HG03432 (cell line): ENCODE results near the gene RARG.
"Not testable (repeated sequence)": the region's sequence is repeated elsewhere in the genome, so short reads cannot be mapped to it uniquely, and the experiment has no call there.

Experiments used
- ATAC-seq: cut with Tn5 transposase; IDR thresholded peaks from one replicate; pipeline ENCODE4 v1.9.1; 2021; ENCODE audit warnings: mild to moderate bottlenecking, moderate library complexity; ENCODE audit not compliant: unreplicated experiment

The RARG gene

DNA sequence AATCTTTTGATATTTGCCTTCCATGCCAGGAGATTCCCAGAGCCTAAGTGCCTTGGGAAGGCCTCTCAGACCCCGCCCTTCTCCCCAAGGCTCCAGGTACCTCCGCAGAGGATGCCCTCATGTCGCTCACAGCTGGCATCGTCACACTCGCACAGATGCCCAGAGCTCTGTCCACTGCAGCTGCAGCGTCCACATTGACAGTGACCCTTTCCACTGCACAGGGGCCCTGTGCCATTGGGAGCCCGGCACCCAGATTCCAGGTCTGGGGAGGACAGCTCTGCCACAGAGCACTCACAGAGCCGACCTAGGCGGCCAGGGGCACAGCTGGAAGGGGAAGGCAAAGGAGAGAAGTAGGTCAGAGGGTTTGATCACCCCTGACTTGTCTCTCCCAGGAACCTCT, 39.0 kb downstream of the RARG start:
- no peak for ATAC-seq

GRCh38 chr12:53192531-53193021, 39.4 kb downstream of the RARG start:
- no peak for ATAC-seq

- ATAC-seq, result no peak
Observed at GRCh38 chr12:53191885-53192530, 40.0 kb downstream of the RARG start.

GRCh38 chr12:53191096-53191884, 40.7 kb downstream of the RARG start:
- ATAC-seq, result no peak

DNA sequence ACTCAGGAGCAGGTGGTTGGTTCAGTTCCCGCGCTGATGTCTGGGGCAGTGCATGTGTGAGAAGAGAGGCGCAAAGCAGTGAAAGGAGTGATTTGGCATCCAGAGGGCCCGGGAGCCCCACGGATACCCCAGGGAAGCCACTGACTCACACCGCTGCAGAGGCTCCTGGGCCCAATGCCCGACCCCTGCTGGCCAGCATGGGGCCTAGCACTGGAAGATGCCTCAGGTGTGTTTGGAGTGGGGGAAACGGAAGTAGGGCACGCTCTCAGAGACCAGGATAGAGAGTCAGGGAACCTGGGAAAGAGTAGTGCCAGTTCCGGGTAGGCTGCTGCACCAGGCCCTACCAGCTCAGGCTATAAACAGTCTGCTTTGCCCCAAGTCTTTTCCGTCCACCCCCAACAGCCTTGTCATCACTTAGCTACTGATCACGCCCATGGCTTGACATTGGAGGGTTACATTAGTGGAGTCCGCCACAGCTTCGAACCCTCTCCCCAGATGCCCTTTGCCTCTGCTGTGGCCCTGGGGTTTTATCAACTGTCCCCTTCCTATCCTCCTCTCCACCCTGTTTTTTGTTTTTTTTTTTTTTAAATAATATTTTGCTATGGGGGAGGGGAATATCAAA, 41.8 kb downstream of the RARG start:
- ATAC-seq, result no peak

- no peak for ATAC-seq
Observed at GRCh38 chr12:53187145-53187899, 44.7 kb downstream of the RARG start.

GRCh38 chr12:53186745-53187144, 45.3 kb downstream of the RARG start:
- no peak for ATAC-seq

GRCh38 chr12:53185582-53186153, 46.3 kb downstream of the RARG start:
- no peak for ATAC-seq

DNA sequence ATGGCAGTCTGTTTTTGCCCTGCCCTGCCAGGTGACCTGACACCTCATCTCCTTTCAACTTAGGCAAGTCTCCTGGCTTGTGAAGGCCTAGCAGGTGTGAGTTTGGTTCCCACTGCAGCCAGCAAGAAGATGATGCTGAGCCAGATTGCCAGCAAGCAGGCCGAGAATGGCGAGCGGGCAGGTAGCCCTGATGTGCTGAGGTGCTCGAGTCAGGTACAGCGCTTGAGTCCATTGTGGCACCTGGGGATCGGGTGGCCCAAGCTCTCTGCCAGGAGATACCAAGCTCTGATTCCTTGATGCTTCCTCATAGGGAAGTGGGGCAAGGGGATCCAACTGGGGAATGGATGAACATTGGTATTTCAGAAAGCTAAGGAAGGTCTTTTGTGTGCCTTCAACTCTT, 47.2 kb downstream of the RARG start:
- no peak for ATAC-seq

DNA sequence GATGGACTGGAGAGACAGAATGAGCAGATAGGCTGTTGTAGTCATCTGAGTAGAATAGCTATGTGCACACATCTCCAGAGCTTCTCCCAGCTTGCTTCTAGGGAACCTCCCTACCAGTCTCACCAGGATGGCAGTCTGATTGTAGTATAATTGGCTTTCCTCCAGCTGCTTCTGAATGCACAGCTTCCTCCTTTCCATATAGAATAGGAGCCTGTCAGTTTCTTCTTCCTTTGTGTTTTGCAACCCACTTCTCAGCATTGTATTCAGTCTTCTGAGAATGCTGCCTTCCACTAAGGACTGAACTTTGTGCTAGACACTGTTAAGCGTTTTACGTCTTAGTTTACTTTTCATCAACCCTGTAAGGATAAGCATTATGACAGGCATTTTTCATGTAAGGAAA, 49.1 kb downstream of the RARG start:
- no peak for ATAC-seq

- no peak for ATAC-seq
Observed at GRCh38 chr12:53181935-53182334, 50.1 kb downstream of the RARG start.

- ATAC-seq, result peak; percentile 62
Observed at GRCh38 chr12:53180931-53181645, 50.9 kb downstream of the RARG start.

DNA sequence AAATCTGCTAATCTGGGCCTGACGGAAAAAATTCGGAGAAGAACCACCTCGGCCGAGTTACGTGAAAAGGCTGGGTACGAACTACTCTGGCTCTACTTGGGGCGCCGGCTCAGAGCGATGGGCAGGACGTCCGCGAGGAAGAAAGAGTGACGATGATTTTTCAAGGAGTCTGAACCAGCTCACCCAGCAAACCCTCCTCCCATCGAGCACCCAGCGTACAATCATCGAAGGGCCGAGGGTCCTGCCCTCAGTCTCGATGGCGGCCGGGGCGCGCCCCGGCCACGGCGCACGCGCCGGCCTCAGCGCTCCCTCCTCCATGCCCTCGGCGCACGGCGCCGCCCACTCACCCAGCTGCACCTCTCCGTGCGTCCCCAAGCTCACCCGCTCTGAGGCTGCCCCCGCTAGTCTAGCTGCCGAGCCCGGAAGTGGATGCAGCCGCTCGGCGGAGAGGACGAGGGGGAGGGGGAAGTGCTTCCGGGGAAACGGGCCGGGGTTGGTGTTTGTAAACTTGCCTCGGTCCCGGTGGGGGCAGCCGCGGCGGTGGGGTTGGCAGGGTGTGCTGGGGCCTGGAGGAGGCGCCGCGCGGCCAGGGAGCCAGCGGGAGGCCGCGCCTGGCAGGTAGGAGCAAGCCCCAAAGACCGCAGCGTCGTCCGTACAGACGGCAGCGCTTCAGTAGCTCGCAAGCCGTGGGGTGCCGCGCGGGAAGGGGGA, 51.6 kb downstream of the RARG start, which contains the start of the genes CSAD and ZNF740:
Gene CSAD, minus strand, starts transcription at position 706 of the 711 bp plus-strand sequence. CDS start 7,455 bp downstream, outside the sequence.
Gene ZNF740, plus strand, starts transcription at position 503 of the 711 bp plus-strand sequence. CDS start 1,262 bp downstream, outside the sequence.
- ATAC-seq, result peak; percentile 93

DNA sequence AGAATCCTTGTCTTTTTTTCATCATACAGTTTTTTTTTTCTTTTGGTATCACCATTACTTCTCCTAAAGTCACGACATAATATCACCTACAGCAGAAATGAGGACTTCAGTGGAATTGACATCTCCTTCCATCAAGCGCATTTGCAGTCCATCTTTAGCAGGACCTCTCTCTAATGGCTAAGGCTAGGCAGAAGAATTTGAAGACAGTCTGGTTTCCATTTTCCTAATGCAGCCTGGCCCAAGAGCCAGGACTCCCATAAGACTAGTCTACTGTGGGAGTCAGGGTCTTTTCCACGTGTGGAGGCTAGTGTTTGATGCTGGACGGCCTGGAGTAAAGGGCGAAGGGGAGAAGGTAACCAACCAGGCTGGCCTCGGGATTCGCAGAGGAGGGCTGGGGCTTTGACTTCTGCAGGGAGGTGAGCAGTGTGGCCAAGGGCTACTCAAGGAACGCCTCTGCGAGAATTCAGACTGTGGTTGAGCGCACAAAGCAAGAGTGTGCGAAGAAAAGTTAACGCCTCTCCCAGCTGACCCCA, 52.3 kb downstream of the RARG start:
- ATAC-seq, result peak; percentile 6

DNA sequence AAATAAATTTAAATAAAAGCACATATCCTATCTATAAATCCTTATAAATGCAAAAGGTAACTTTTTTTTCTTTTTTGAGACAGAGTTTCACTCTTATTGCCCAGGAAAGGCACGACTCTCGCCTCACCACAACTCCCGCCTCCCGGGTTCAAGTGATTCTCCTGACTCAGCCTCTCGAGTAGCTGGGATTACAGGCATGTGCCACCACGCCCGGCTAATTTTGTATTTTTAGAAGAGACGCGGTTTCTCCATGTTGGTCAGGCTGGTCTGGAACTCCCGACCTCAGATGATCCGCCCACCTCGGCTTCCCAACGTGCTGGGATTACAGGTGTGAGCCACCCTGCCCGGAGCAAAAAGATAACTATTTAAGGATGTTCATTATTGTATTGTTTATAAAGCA, 53.2 kb downstream of the RARG start:
- ATAC-seq, result not testable (repeated sequence)

DNA sequence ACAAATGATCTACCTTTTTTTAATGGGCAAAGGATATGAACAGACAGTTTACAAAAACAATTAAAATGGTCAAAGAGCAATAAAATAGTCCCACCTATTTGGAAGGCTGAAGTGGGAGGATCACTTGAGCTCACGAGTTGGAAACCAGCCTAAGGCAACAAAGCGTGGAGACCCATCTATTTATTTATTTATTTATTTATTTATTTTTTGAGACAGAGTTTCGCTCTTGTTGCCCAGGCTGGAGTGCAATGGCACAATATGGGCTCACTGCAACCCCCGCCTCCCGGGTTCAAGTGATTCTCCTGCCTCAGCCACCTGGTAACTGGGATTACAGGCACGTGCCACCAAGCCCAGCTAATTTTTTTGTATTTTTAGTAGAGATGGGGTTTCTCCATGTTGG, 54.6 kb downstream of the RARG start:
- not testable (repeated sequence) for ATAC-seq

- ATAC-seq, result no peak
Observed at GRCh38 chr12:53176750-53177149, 55.3 kb downstream of the RARG start.

GRCh38 chr12:53174881-53175491, 57.0 kb downstream of the RARG start:
- ATAC-seq, result no peak
